ENCODE measurements around the gene CHST1. TPM values are rescaled to one million over a fixed set of nuclear protein-coding genes. Genes with fewer than 3 reads are reported as not detected.

The CHST1 gene
- polyA plus RNA-seq (2012; ENCODE audit: insufficient read length, low read depth) = 0.21 TPM

GRCh38 chr11:45665206-45665932, at the start of gene CHST1:
Gene CHST1, minus strand, starts transcription at chr11:45665622. Its CDS starts 14,699 bp downstream, at chr11:45650923.
- TF ChIP-seq FOXP2 (optimal IDR thresholded peaks at IDR 0.05; ENCODE audit: borderline replicate concordance, extremely low read depth, extremely low read length, insufficient read depth) (no peak), REST (IDR thresholded peaks at IDR 0.05; ENCODE audit: insufficient read depth in 1 of 2, low read depth in 2 of 2, low read length in 2 of 2) (no peak), TAF1 (IDR thresholded peaks at IDR 0.05; ENCODE audit: borderline replicate concordance, insufficient read depth, low read length) (no peak), POLR2AphosphoS5 (IDR thresholded peaks at IDR 0.05; ENCODE audit: low read depth, low read length) (no peak), SIN3A (IDR thresholded peaks at IDR 0.05; ENCODE audit: borderline replicate concordance, insufficient read depth, low read length) (no peak)

- TF ChIP-seq FOXP2 (optimal IDR thresholded peaks at IDR 0.05; ENCODE audit: borderline replicate concordance, extremely low read depth, extremely low read length, insufficient read depth) (no peak), SIN3A (IDR thresholded peaks at IDR 0.05; ENCODE audit: borderline replicate concordance, insufficient read depth, low read length) (no peak), POLR2AphosphoS5 (IDR thresholded peaks at IDR 0.05; ENCODE audit: low read depth, low read length) (no peak), TAF1 (IDR thresholded peaks at IDR 0.05; ENCODE audit: borderline replicate concordance, insufficient read depth, low read length) (no peak), REST (IDR thresholded peaks at IDR 0.05; ENCODE audit: insufficient read depth in 1 of 2, low read depth in 2 of 2, low read length in 2 of 2) (no peak)
These were observed 48.2 kb upstream of the CHST1 start for GRCh38 chr11:45713573-45713972.

GRCh38 chr11:45710561-45710960, 45.1 kb upstream of the CHST1 start:
- TF ChIP-seq SIN3A (IDR thresholded peaks at IDR 0.05; ENCODE audit: borderline replicate concordance, insufficient read depth, low read length) (no peak), FOXP2 (optimal IDR thresholded peaks at IDR 0.05; ENCODE audit: borderline replicate concordance, extremely low read depth, extremely low read length, insufficient read depth) (no peak)

GRCh38 chr11:45708887-45709663, 43.7 kb upstream of the CHST1 start:
- no peak for TF ChIP-seq FOXP2 (optimal IDR thresholded peaks at IDR 0.05; ENCODE audit: borderline replicate concordance, extremely low read depth, extremely low read length, insufficient read depth)
- no peak for TF ChIP-seq SIN3A (IDR thresholded peaks at IDR 0.05; ENCODE audit: borderline replicate concordance, insufficient read depth, low read length)
- no peak for TF ChIP-seq REST (IDR thresholded peaks at IDR 0.05; ENCODE audit: insufficient read depth in 1 of 2, low read depth in 2 of 2, low read length in 2 of 2)
- no peak for TF ChIP-seq TAF1 (IDR thresholded peaks at IDR 0.05; ENCODE audit: borderline replicate concordance, insufficient read depth, low read length)
- no peak for TF ChIP-seq POLR2AphosphoS5 (IDR thresholded peaks at IDR 0.05; ENCODE audit: low read depth, low read length)

- no peak for TF ChIP-seq REST (IDR thresholded peaks at IDR 0.05; ENCODE audit: insufficient read depth in 1 of 2, low read depth in 2 of 2, low read length in 2 of 2)
- no peak for TF ChIP-seq POLR2AphosphoS5 (IDR thresholded peaks at IDR 0.05; ENCODE audit: low read depth, low read length)
- TF ChIP-seq TAF1 (IDR thresholded peaks at IDR 0.05; ENCODE audit: borderline replicate concordance, insufficient read depth, low read length) = no peak
- TF ChIP-seq SIN3A (IDR thresholded peaks at IDR 0.05; ENCODE audit: borderline replicate concordance, insufficient read depth, low read length) = no peak
- TF ChIP-seq FOXP2 (optimal IDR thresholded peaks at IDR 0.05; ENCODE audit: borderline replicate concordance, extremely low read depth, extremely low read length, insufficient read depth) = no peak
These were observed 39.2 kb upstream of the CHST1 start for GRCh38 chr11:45704635-45705034.

Measured in PFSK-1 (cell line).